ENCODE results near the gene THUMPD3. TPM values are rescaled to one million over a fixed set of nuclear protein-coding genes. Genes with fewer than 3 reads are reported as not detected.

The THUMPD3 gene
- total RNA-seq, 1 donor from 2014 or later, result 33.2 TPM

DNA sequence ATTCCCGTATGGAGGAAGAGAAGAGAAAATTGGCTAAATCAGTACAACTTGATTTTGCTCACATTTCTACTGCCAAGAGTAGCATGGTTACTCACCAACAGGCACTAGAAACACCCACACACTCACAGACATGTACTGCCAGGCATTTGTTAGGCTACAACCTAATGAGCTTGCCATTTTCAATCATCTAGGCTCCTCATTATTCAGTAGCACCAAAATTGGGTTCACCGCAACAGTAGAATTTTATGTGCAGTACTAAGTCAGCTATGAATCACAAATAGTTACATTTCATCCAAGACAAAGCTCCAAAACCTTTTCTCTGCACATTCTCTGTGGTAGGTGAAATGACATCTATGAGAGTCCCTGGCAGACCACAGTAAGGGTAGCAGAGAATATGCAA is 15.0 kb upstream of the THUMPD3 start:
- Histone ChIP-seq H3K36me3 (ENCODE audit: control insufficient read depth, insufficient read depth, low read length) (no peaks in the 10 kb centered on the region), H3K27me3 (ENCODE audit: control insufficient read depth, insufficient read depth, low read length) (no peaks in the 10 kb centered on the region), H3K4me3 (ENCODE audit: low read depth, low read length) (no peak overlapping the region)
- TF ChIP-seq, protein P1, sequence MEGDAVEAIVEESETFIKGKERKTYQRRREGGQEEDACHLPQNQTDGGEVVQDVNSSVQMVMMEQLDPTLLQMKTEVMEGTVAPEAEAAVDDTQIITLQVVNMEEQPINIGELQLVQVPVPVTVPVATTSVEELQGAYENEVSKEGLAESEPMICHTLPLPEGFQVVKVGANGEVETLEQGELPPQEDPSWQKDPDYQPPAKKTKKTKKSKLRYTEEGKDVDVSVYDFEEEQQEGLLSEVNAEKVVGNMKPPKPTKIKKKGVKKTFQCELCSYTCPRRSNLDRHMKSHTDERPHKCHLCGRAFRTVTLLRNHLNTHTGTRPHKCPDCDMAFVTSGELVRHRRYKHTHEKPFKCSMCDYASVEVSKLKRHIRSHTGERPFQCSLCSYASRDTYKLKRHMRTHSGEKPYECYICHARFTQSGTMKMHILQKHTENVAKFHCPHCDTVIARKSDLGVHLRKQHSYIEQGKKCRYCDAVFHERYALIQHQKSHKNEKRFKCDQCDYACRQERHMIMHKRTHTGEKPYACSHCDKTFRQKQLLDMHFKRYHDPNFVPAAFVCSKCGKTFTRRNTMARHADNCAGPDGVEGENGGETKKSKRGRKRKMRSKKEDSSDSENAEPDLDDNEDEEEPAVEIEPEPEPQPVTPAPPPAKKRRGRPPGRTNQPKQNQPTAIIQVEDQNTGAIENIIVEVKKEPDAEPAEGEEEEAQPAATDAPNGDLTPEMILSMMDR (IDR thresholded peaks at IDR 0.05; ENCODE audit: insufficient read depth, low read length, poor library complexity, severe bottlenecking), result no peak
- peak; percentile 45 for DNase-seq (ENCODE audit: low read depth)

DNA sequence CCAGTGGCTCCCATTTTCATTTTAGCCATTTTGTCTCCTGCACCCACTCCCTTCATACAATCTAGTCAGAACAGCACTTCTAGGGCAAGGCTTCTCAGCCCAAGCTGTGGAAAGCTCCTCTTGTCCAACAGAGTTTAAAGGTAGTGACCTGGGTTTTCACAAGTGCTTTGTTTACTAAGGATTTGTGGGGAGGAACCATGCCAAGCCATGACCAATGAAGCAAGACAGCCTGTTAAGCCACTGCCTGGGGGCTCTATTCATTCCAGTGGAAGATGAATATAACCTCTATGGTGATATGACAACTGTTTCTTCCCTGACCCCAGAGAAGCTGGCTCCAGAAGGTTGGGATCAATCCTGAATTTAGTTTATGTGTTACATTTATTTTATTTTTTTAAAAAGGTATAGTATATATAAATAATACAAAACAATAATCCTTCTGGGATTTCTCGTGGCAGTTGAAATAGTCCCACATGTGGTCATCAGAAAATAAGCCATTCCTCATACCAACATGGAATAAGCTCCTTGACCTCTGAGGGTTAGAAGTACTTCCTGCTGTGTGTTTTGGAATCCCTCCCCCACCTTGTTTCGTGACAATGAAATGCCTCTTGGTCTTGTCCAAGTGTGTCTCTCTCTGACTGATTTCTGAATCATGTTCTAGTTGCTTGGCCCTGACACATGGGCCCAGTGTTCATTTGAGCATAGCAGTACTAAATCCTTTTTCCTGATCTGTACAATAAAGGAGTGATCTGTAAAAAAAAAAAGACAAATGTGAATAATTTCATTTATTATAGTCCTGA is 13.3 kb upstream of the THUMPD3 start:
- TF ChIP-seq, protein P1 (IDR thresholded peaks at IDR 0.05; ENCODE audit: insufficient read depth, low read length, poor library complexity, severe bottlenecking), result no peak
- H3K4me3 ChIP-seq (ENCODE audit: low read depth, low read length), result no peak overlapping the region
- no peaks in the 10 kb centered on the region for H3K27me3 ChIP-seq (ENCODE audit: control insufficient read depth, insufficient read depth, low read length)
- no peaks in the 10 kb centered on the region for H3K36me3 ChIP-seq (ENCODE audit: control insufficient read depth, insufficient read depth, low read length)
- peak; percentile 92 for DNase-seq (ENCODE audit: low read depth)

DNA sequence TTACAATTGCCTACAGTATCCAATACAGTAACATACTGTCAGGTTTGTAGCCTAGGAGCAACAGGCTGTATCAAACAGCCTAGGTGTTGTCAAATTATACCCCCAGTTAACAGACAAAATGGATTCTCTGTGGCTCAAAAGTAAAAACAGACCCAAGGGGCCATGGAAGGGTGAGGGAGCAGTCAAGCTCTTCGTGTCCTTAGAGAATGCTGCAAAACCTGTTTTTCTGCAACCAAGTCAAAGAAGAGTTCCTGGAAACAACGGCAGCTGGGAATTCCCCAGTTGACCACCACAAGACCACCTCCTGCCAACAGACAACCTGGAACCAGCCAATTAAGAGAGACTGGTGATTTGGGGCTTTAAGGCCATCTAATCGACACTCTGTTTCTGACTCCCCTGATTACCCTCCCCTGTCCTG is 11.1 kb upstream of the THUMPD3 start:
- DNase-seq (ENCODE audit: low read depth), result peak; percentile 14
- Histone ChIP-seq H3K4me3 (ENCODE audit: low read depth, low read length) (no peak overlapping the region), H3K27me3 (ENCODE audit: control insufficient read depth, insufficient read depth, low read length) (no peaks in the 10 kb centered on the region), H3K36me3 (ENCODE audit: control insufficient read depth, insufficient read depth, low read length) (no peaks in the 10 kb centered on the region)
- TF ChIP-seq, protein P1 (IDR thresholded peaks at IDR 0.05; ENCODE audit: insufficient read depth, low read length, poor library complexity, severe bottlenecking), result no peak

DNA sequence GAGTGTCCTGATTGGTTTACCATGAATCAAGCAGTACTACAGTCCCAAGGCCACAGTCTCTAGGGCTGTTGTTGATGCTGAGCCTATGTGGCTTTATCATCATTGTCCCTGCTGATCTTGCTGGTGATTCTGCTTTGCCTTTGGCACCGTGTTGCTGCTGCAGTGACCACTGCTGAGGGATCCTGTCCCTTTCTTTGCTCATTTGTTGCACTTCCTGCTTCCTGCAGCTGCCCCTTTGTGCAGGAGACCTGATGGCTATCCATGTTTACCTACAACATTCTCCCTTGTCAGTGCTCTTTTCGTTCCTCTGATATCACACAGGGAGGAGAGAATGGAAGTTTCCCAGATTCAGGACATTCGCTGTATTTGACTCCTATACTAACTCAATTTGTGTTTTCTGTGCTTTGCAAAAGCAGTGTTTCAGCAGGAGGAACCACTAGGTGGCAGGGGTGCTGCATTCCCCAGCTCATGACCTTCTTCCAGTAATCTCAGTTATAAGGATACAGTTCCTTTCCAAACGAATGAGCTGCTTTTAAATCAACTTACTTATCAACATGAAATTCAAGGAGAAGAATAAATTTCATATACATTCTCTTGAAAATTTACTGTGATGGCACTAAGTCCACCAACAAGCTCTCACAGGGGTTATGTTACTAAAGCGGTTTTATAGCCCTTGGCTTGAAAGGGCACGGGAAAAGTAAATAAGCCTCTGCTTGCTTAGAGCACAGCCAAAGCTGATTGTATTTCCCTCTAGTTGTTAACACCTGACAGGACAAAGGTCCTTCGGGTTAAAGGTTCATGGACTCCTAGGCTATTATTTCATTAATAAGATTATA is 9.7 kb upstream of the THUMPD3 start:
- H3K36me3 ChIP-seq (ENCODE audit: control insufficient read depth, insufficient read depth, low read length), result no peaks in the 10 kb centered on the region
- TF ChIP-seq, protein P1 (IDR thresholded peaks at IDR 0.05; ENCODE audit: insufficient read depth, low read length, poor library complexity, severe bottlenecking), result peak; percentile 88
- no peak overlapping the region for H3K4me3 ChIP-seq (ENCODE audit: low read depth, low read length)
- peak; percentile 18 for DNase-seq (ENCODE audit: low read depth)
- H3K27me3 ChIP-seq (ENCODE audit: control insufficient read depth, insufficient read depth, low read length), result no peaks in the 10 kb centered on the region

DNA sequence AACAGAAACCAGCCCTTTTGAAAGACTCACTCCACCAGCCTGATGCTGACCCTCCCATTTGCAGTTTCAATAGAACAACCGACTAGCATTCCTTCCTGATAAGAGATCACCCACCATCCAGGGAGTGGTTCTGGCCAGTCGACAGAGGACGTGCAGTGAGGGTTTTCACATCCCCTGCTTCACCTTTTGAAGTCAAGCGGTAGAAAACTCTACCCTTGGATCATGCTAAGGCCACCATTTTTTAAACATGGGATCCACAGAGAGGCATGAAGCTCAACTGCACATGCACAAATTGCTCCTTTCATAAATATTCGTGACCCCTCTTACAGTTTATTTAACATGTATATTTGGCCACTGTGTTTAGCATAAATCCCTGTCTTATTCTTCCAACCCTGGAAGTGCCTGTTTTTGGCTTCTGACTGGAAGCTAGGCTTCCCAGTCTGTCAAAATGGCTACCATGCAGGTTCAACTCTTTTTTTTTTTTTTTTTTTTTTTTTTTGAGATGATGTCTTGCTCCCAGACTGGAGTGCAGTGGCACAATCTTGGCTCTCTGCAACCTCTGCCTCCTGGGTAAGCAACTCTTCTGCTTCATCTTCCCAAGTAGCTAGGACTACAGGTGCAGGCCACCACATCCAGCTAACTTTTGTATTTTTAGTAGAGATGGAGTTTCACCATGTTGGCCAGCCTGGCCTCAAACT is 1.0 kb upstream of the THUMPD3 start:
- no peak for DNase-seq (ENCODE audit: low read depth)
- H3K4me3 ChIP-seq (ENCODE audit: low read depth, low read length), result peak overlapping the region; percentile 75
- no peaks in the 10 kb centered on the region for H3K36me3 ChIP-seq (ENCODE audit: control insufficient read depth, insufficient read depth, low read length)
- H3K27me3 ChIP-seq (ENCODE audit: control insufficient read depth, insufficient read depth, low read length), result no peaks in the 10 kb centered on the region
- TF ChIP-seq, protein P1 (IDR thresholded peaks at IDR 0.05; ENCODE audit: insufficient read depth, low read length, poor library complexity, severe bottlenecking), result no peak
